Lower leg skin (tissue), 4 donors: ENCODE measurements around the gene GDPD4. TPM values are rescaled to one million over a fixed set of nuclear protein-coding genes. Genes with fewer than 3 reads are reported as not detected.

ENCODE experiments used
- DNase-seq, 2 donors: peaks; one replicate each; pipeline ENCODE4 v3.0.0-alpha.2; 2019; ENCODE audit warnings: low spot score in 2 of 2
- H3K4me3 ChIP-seq: fragments of 200-600 bp; sonication (generic); 2 replicates; pipeline ENCODE4 v1.5.1; 2017; ENCODE audit warnings: mild to moderate bottlenecking, low read depth; ENCODE audit not compliant: poor library complexity, severe bottlenecking
- CTCF ChIP-seq, 3 donors: fragments of 450-650 bp; IDR thresholded peaks; one replicate each; pipeline ENCODE4 v1.5.1; 2016; ENCODE audit warnings: antibody characterized with exemption in 3 of 3, mild to moderate bottlenecking in 3 of 3, moderate library complexity in 2 of 3
- POLR2A ChIP-seq, 2 donors: fragments of 450-650 bp; IDR thresholded peaks; one replicate each; pipeline ENCODE4 v1.6.1; 2016 to 2017; ENCODE audit warnings: antibody characterized with exemption in 2 of 2, mild to moderate bottlenecking in 1 of 2, moderate library complexity in 1 of 2
- WGBS, 2 donors: methylation state at CpG; one replicate each; pipeline ENCODE4 v1.1.5; 2018; 5-methylcytosine and 5-hydroxymethylcytosine counted together
- intact Hi-C: fragments of 100-400 bp; cut with DNase I; formaldehyde crosslinking; loops from one replicate; pipeline ENCODE4 v1.15.0; 2023; ENCODE audit warnings: low total_unique reads
- total RNA-seq, 4 donors: library from RNA; depleted of rRNA; stranded (reverse); fragments of >200 nt; gene quantifications; one replicate each; pipeline ENCODE4 v1.1.0, GENCODE V29; 2016

Gene GDPD4
- total RNA-seq, 4 donors from 2014 or later: not detected

GRCh38 chr11:77233011-77233410, 68.5 kb downstream of the GDPD4 start:
- TF ChIP-seq POLR2A (IDR thresholded peaks at IDR 0.05) (no peak), CTCF (IDR thresholded peaks at IDR 0.05) (no peak)
- intact Hi-C loops: no loop called here
- H3K4me3 ChIP-seq: no peak overlapping the region
- 90 to 92% methylated on average over 3 of the region's 3 CpGs for WGBS, 2 donors
- no peak for DNase-seq

- TF ChIP-seq CTCF (IDR thresholded peaks at IDR 0.05) (no peak), POLR2A (IDR thresholded peaks at IDR 0.05) (no peak)
- DNase-seq: no peak
- intact Hi-C loops: no loop called here
- H3K4me3 ChIP-seq: no peak overlapping the region
- 90 to 96% methylated on average over 4 of the region's 4 CpGs for WGBS, 2 donors
Measured at GRCh38 chr11:77232242-77232641, 69.2 kb downstream of the GDPD4 start.

- no peak for DNase-seq
- no peak overlapping the region for H3K4me3 ChIP-seq
- 94 to 100% methylated on average over 1 of the region's 1 CpG for WGBS, 2 donors
- intact Hi-C loops: no loop called here
- TF ChIP-seq POLR2A (IDR thresholded peaks at IDR 0.05): no peak
- TF ChIP-seq CTCF (IDR thresholded peaks at IDR 0.05): no peak
Measured at GRCh38 chr11:77231800-77232199, 69.7 kb downstream of the GDPD4 start.

GRCh38 chr11:77230878-77231605, 70.4 kb downstream of the GDPD4 start:
- WGBS, 2 donors: 93 to 94% methylated on average over 5 of the region's 5 CpGs
- intact Hi-C loops: no loop called here

GRCh38 chr11:77223797-77224196, 77.7 kb downstream of the GDPD4 start:
- no peak for DNase-seq
- H3K4me3 ChIP-seq: no peak overlapping the region
- intact Hi-C loops: no loop called here
- no peak for TF ChIP-seq CTCF (IDR thresholded peaks at IDR 0.05)
- TF ChIP-seq POLR2A (IDR thresholded peaks at IDR 0.05): no peak
- 72 to 86% methylated on average over 9 of the region's 9 CpGs for WGBS, 2 donors

More at GRCh38 chr11:77230878-77231605, 70.4 kb downstream of the GDPD4 start:
- no peak for DNase-seq
- no peak overlapping the region for H3K4me3 ChIP-seq
- TF ChIP-seq POLR2A (IDR thresholded peaks at IDR 0.05): no peak
- no peak for TF ChIP-seq CTCF (IDR thresholded peaks at IDR 0.05)

GRCh38 chr11:77217156-77217555, 84.3 kb downstream of the GDPD4 start:
- no peak overlapping the region for H3K4me3 ChIP-seq
- 86 to 88% methylated on average over 2 of the region's 2 CpGs for WGBS, 2 donors
- DNase-seq: no peak
- no peak for TF ChIP-seq CTCF (IDR thresholded peaks at IDR 0.05)
- no peak for TF ChIP-seq POLR2A (IDR thresholded peaks at IDR 0.05)
- intact Hi-C loops: no loop called here
